H1 (cell line): ENCODE results near the gene VEZT. TPM values are rescaled to one million over a fixed set of nuclear protein-coding genes. Genes with fewer than 3 reads are reported as not detected.

ENCODE experiments used
- CHD2 ChIP-seq: IDR thresholded peaks from 2 replicates; pipeline ENCODE4 v1.6.1; 2012; ENCODE audit warnings: low read length, improper control_type of control experiment
- E2F6 ChIP-seq: IDR thresholded peaks from 2 replicates; pipeline ENCODE4 v1.6.1; 2012; ENCODE audit warnings: inconsistent platforms
- GABPA ChIP-seq: IDR thresholded peaks from 2 replicates; pipeline ENCODE4 v1.6.1; 2011; ENCODE audit warnings: mild to moderate bottlenecking, low read length, moderate library complexity, borderline replicate concordance; ENCODE audit not compliant: insufficient read depth
- HDAC2 ChIP-seq, 2 experiments: fragments of 300-600 bp in 1 of 2; sonication (generic) in 1 of 2; IDR thresholded peaks; 2 replicates each; pipeline ENCODE4 v1.6.1; 2011 to 2012; ENCODE audit warnings: low read depth in 2 of 2, low read length in 2 of 2, mild to moderate bottlenecking in 2 of 2, moderate library complexity in 2 of 2, borderline replicate concordance in 1 of 2, inconsistent platforms in 1 of 2
- RFX5 ChIP-seq: IDR thresholded peaks from 2 replicates; pipeline ENCODE4 v1.6.1; 2011; ENCODE audit warnings: low read depth, low read length, improper control_type of control experiment, borderline replicate concordance
- polyA plus RNA-seq, 7 experiments: library from polyadenylated mRNA; depleted of rRNA in 3 of 7; stranded (reverse) in 5 of 7; unstranded in 2 of 7; fragments of >200 nt in 5 of 7; fragments of 200-250 nt in 2 of 7; gene quantifications; 1 replicate in 5 of 7; 2 replicates in 1 of 7; 4 replicates in 1 of 7; pipeline versions ENCODE4 v1.2.1 to v1.2.3, GENCODE V29; 2011 to 2013; ENCODE audit warnings: missing spikeins in 2 of 7, mixed read lengths in 2 of 7
- total RNA-seq: library from RNA; stranded (reverse); fragmentation: NEBNext Ultra II Directional; extraction: Animal tissue kit (Norgen Biotek cat#: 25700); gene quantifications from 2 replicates; pipeline ENCODE4 v1.2.1, GENCODE V29; 2021

Gene VEZT
- total and polyA plus RNA-seq, 2 of the 8 experiments (the other 6 are each of a cell fraction or from before 2014, with no cell fraction given): 44.0 to 56.1 TPM

- TF ChIP-seq CHD2 (no peak), GABPA (no peak), RFX5 (no peak), E2F6 (no peak), HDAC2 (IDR thresholded peaks at IDR 0.05; ENCODE audit: borderline replicate concordance in 1 of 2, low read depth in 2 of 2, low read length in 2 of 2) (no peak)
These were observed 108.8 kb downstream of the VEZT start (continued) for GRCh38 chr12:95326445-95326844.
